NK-92 (cell line): ENCODE results near the gene TKTL1.
"Not testable (repeated sequence)": the region's sequence is repeated elsewhere in the genome, so short reads cannot be mapped to it uniquely, and the experiment has no call there.

Experiments used
- DNase-seq: peaks from one replicate; lab custom pipeline; 2025; ENCODE audit not compliant: unreplicated experiment; lab: John Stamatoyannopoulos, UW

The TKTL1 gene

GRCh38 chrX:154343063-154343462 lies 47.5 kb downstream of the TKTL1 start:
- not testable (repeated sequence) for DNase-seq

DNA sequence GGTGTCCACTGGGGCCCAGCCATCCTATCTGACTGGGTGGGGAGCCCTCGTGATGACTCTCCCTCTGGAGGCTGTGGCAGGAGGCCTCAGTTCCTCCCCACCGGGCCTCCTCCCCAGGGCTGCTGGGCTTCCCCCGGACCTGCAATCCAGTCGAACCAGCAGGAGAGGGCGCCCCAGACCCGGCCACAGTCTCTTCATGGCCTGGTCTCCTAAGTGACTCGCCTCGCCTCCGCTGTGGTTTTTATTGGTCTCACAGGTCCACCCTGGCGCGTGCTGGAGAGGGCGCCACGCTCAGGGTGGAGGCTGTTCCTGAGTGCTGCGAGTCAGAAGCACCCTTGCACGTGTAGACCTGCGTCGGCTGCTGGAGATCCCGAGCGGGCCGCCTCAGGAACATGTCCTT lies 48.0 kb downstream of the TKTL1 start:
- not testable (repeated sequence) for DNase-seq

DNA sequence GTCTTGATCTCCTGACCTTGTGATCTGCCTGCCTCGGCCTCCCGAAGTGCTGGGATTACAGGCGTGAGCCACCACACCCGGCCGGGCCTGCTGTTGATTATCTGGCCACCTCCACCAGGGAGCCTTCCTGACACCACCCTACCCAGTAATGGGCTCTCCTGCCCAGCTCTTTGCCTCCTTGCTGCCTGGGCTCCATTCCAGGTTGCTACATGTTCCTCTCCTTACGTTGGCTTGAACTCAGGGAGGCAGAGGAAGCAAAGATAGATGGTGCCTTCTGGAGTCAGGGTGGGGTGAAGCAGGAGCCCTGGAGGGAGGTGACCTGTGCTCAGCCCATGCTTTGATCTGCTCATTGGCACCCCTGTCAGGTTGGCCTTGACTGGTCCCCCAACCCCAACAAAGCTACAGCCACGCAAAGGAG lies 52.5 kb downstream of the TKTL1 start:
- DNase-seq = no peak

GRCh38 chrX:154348646-154349358 lies 53.2 kb downstream of the TKTL1 start:
- DNase-seq = no peak

DNA sequence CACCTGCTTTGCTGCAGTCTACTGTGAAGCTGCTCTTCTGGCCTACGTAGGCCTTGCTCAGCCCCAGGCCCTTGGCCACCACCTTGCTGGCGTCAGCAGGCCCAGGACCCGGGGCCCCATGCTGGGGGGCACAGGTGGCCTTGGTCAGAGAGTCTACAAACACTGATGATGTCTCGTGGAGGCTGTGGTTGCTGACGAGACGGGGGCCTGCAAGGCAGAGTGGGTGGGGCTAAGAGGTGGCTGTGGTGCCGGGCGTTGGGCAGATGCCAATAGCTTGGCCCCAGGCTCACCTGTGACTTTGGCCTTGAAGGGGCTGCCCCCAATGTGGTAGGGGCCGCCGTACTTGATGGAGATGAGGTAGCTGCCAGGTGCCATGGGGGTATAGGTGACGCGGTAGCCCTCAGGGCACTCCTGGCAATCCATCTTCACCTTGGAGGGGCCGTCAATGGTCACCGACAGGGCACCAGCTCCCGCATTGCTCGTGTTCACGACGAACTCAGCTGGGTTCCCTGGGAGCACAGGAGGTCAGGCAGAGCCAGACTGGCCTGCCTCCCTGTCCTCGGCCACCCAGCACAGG lies 53.9 kb downstream of the TKTL1 start:
- no peak for DNase-seq

- no peak for DNase-seq
These were observed 54.4 kb downstream of the TKTL1 start for GRCh38 chrX:154349979-154350378.

GRCh38 chrX:154350429-154351182 lies 55.0 kb downstream of the TKTL1 start:
- no peak for DNase-seq

DNA sequence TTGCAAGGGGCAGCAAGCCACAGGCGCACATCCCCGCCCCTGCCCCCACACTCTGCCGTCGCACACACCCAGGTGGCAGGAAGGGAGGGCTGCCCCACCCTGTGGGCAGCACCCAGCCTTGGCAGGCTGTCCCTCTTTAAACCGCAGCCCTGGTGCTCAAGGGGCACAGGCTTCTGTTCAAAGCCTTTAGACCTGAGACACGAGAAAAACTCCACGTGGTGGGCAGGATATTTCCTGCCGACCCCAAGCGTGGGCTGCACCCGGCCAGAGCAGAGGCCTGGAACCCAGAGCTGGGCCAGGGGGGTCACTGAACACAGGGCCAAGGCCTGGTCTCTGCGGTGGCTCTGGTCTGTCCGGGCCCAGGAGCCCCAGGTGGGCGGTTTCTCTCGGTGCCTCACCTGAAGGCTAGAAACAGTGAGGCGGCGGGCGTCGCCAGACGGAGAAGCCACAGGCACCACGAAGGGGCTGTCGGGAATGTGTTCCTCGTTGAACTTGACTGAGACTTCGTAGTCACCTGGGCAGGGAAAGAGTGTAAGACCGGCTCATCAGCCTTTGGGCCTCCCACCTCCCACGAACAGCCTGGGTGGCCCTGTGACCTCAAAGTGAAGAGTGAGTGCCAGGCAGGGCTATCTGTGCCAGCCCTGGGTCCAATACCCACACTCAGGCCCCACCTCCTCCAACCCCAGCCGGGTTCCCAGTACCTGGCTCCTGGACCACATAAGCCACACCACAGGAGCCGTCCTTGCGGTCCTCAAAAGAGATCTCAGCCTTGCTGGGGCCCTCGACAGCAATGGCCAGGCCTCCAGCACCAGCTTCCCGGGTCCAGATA lies 55.8 kb downstream of the TKTL1 start:
- DNase-seq = no peak

DNA sequence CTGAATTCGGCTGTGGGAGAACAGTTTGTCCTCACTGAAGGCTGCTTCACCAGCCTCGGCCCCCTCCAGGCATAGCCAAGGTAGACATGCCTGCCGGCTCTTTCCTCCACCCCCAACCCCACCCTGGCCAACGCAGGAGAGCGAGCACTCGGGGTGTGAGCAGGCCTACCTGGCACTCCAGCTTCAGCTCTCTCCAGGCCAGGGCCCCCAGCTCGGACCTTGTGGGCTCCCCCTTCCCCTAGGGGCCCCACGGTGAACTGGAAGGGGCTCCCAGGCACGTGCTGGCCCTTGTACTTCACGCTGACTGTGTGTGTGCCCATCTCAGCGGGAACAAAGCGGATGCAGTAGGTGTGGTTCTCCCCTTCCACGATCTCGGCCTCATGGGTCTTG lies 56.4 kb downstream of the TKTL1 start:
- no peak for DNase-seq

GRCh38 chrX:154352466-154352865 lies 56.9 kb downstream of the TKTL1 start:
- no peak for DNase-seq

GRCh38 chrX:154353172-154353843 lies 57.7 kb downstream of the TKTL1 start:
- DNase-seq = no peak

DNA sequence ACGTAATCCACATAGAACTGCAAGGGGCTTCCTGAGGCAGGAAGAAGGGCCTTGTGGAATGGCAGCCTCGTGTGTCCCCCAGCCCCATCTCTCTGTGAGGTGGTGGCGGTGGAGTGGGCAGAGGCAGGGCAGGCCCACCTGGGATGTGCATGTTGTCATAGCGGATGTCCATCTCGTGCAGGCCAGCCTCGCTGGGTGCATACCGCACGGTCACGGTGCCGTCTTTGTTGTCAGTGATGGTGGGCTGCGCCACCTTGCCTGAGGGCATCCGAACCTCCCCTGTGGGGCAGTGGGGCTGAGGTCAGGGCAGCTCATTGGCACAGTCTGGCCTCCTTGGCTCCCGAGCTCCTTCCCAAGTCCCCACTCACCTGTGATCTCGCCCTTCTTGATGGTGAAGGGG lies 58.4 kb downstream of the TKTL1 start:
- no peak for DNase-seq

DNA sequence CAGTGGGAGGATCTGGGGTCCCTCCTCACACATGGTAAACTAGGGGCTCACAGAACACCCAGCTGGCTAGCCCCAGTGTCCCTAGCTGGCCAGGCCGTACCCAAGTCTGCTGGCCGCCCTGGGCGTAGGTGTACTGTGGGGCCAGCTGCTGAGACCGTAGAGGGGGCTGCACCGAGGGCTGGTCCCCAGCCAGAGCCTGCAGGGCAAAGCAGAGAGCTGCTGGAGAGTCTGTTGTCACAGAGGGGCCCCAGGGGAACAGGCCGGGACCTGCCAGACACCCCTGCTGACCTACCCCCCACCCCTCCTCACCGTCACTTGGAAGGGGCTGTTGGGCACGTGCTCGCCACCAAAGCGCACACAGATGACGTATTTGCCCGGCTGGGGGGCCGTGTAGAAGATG lies 58.9 kb downstream of the TKTL1 start:
- DNase-seq = no peak

GRCh38 chrX:154355094-154355775 lies 59.6 kb downstream of the TKTL1 start:
- DNase-seq = no peak

DNA sequence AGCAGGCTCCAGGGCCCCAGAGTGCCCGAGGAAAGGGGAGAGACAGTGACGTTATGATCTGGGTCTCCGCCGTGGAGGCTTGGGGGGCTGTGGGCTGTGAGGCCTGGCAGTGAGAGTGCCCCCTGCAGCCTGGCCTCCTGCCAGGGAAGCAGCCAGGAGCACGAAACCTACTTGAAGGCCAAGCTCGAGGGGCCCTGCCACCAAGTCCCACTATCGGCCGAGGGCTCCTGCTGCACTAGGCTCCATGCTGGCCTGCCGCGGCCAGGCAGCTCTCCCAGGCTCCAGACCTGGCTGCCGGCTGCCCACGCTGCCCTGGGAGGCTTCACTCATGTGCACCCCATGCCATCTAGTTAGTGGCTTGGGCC lies 60.2 kb downstream of the TKTL1 start:
- DNase-seq = no peak

- DNase-seq = no peak
These were observed 61.0 kb downstream of the TKTL1 start for GRCh38 chrX:154356596-154356995.

DNA sequence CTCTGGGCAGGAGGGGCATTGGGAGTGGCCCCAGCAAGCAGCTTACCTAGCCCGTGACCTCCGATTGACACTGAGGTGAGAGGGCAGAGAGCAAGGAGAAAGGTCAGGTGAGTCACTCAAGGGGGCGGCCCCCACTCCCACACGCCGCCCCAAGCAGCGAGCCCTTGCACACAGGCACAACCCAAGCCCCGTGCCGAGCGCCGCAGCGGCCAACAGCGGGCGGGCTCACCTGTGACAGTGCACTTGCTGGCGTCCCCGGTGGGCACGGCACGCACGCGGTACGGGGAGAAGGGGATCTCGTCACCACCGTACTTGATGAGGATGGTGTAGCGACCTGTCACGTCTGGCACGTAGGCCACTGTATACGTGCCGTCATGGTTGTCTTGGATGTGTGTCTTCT lies 61.6 kb downstream of the TKTL1 start:
- DNase-seq = no peak

DNA sequence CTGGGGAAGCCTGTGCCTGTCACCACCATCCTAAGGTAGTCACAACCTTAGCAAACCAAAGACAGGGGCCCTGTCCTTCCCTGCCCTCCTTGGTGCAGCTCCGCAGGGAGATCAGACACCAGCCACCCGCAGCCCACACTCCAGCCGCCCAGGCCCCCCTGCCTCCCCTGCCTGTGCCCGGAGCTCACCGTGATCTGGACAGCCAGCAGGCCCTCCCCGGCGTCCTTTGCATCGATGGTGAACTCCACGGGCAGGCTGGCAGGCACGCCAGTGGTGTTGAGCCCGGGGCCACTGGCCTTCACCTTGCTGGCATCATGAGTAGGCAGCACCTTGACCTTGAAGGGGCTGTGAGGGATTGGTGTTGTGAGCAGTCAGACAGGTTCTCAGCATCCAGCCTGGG lies 62.4 kb downstream of the TKTL1 start:
- DNase-seq = no peak

DNA sequence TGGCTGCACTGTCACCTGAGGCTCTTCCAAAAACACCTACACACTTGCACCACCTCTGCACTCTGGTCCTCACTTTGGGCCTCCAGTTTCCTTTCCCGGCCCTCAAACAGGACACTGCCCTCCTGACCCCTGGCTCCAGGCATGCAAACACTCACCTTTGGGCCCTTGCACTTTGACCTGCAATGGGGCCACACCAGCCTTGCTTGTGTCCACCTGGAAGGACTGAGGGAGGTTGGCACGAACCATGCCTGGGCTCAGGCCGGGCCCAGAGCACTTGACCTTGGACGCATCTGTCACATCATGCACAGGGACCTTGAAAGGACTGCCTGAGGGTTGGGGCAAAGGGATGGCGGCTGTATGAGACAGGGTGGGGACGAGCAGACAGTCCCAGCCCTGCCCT lies 63.2 kb downstream of the TKTL1 start:
- DNase-seq = no peak

GRCh38 chrX:154359362-154360154 lies 64.0 kb downstream of the TKTL1 start:
- DNase-seq = no peak
